Neuronal stem cell (in vitro differentiated cells): Measurements from ENCODE around the gene EREG.

ENCODE experiments used
- DNase-seq: peaks from one replicate; pipeline ENCODE4 v3.0.0-alpha.2; 2013; ENCODE audit warnings: low spot score
- H2AFZ ChIP-seq: one replicate; pipeline ENCODE4 v1.6.1; 2013; ENCODE audit warnings: mild to moderate bottlenecking, low read length, inconsistent platforms
- H2AK5ac ChIP-seq: 2 replicates; pipeline ENCODE4 v1.6.1; 2013; ENCODE audit warnings: low read depth, mild to moderate bottlenecking, inconsistent platforms, low read length, moderate library complexity, mixed read lengths
- H2BK120ac ChIP-seq: 2 replicates; pipeline ENCODE4 v1.6.1; 2013; ENCODE audit warnings: low read depth, mild to moderate bottlenecking, inconsistent platforms, low read length, moderate library complexity, mixed read lengths
- H2BK12ac ChIP-seq: one replicate; pipeline ENCODE4 v1.6.1; 2013; ENCODE audit warnings: low read length, inconsistent platforms
- H2BK15ac ChIP-seq: 2 replicates; pipeline ENCODE4 v1.6.1; 2013; ENCODE audit warnings: mild to moderate bottlenecking, low read length, inconsistent platforms, mixed read lengths
- H2BK5ac ChIP-seq: one replicate; pipeline ENCODE4 v1.6.1; 2013; ENCODE audit warnings: inconsistent platforms, mild to moderate bottlenecking, low read length, moderate library complexity
- H3K14ac ChIP-seq: one replicate; pipeline ENCODE4 v1.6.1; 2013; ENCODE audit warnings: low read length, inconsistent platforms
- H3K18ac ChIP-seq: 2 replicates; pipeline ENCODE4 v1.6.1; 2013; ENCODE audit warnings: low read length, inconsistent platforms
- H3K23ac ChIP-seq: 2 replicates; pipeline ENCODE4 v1.6.1; 2013; ENCODE audit warnings: low read depth, mild to moderate bottlenecking, mixed read lengths, low read length, inconsistent platforms; ENCODE audit not compliant: poor library complexity
- H3K27ac ChIP-seq: replicated peaks from 3 replicates; pipeline ENCODE4 v1.5.1; 2013; ENCODE audit warnings: low read length, inconsistent platforms
- H3K27me3 ChIP-seq, 3 experiments: 2 replicates each; pipeline ENCODE4 v1.6.1; 2013; ENCODE audit warnings: low read length in 3 of 3, mild to moderate bottlenecking in 2 of 3, inconsistent platforms in 1 of 3, low read depth in 1 of 3, mixed read lengths in 1 of 3, moderate library complexity in 1 of 3; ENCODE audit not compliant: control insufficient read depth in 3 of 3, insufficient read depth in 3 of 3
- H3K36me3 ChIP-seq, 2 donors: replicated peaks in 1 of 2; 2 replicates each; pipeline ENCODE4 v1.6.1; 2013; ENCODE audit warnings: low read length in 2 of 2; ENCODE audit not compliant: control insufficient read depth in 2 of 2, insufficient read depth in 2 of 2
- H3K4ac ChIP-seq: 2 replicates; pipeline ENCODE4 v1.6.1; 2013; ENCODE audit warnings: inconsistent platforms, mild to moderate bottlenecking, low read length, moderate library complexity
- H3K4me1 ChIP-seq, 2 donors: 1 replicate in 1 of 2; 2 replicates in 1 of 2; pipeline ENCODE4 v1.6.1; 2013; ENCODE audit warnings: low read length in 2 of 2, low read depth in 1 of 2; ENCODE audit not compliant: control insufficient read depth in 2 of 2, insufficient read depth in 1 of 2
- H3K4me2 ChIP-seq: one replicate; pipeline ENCODE4 v1.6.1; 2013; ENCODE audit warnings: mild to moderate bottlenecking, low read length, inconsistent platforms; ENCODE audit not compliant: insufficient read depth, poor library complexity, severe bottlenecking
- H3K4me3 ChIP-seq, 2 donors: 2 replicates each; pipeline ENCODE4 v1.5.1; 2013; ENCODE audit warnings: low read length in 2 of 2, mild to moderate bottlenecking in 2 of 2, inconsistent platforms in 1 of 2, moderate library complexity in 1 of 2
- H3K79me1 ChIP-seq: one replicate; pipeline ENCODE4 v1.6.1; 2013; ENCODE audit warnings: low read depth, mild to moderate bottlenecking, inconsistent platforms, low read length, moderate library complexity
- H3K9ac ChIP-seq: one replicate; pipeline ENCODE4 v1.6.1; 2013; ENCODE audit warnings: mild to moderate bottlenecking, low read depth, low read length, inconsistent platforms; ENCODE audit not compliant: poor library complexity
- H3K9me3 ChIP-seq, 2 donors: replicated peaks in 1 of 2; 2 replicates each; pipeline versions ENCODE3 to v1.6.1; 2013; ENCODE audit warnings: low read length in 2 of 2, mild to moderate bottlenecking in 2 of 2, inconsistent platforms in 1 of 2, low read depth in 1 of 2, mixed read lengths in 1 of 2, moderate library complexity in 1 of 2; ENCODE audit not compliant: control insufficient read depth in 2 of 2, insufficient read depth in 1 of 2
- H4K8ac ChIP-seq: one replicate; pipeline ENCODE4 v1.6.1; 2013; ENCODE audit warnings: low read depth, mild to moderate bottlenecking, inconsistent platforms, low read length, moderate library complexity
- H4K91ac ChIP-seq: one replicate; pipeline ENCODE4 v1.6.1; 2013; ENCODE audit warnings: low read length, low read depth, mild to moderate bottlenecking, inconsistent platforms; ENCODE audit not compliant: poor library complexity
- WGBS, 2 donors: extraction: QIAGEN DNeasy Blood & Tissue Kit; methylation state at CpG; one replicate each; pipeline ENCODE4 v1.1.7; 2013; ENCODE audit warnings: missing lambda C conversion rate in 2 of 2, mixed read lengths in 1 of 2; ENCODE audit not compliant: insufficient read length in 2 of 2, insufficient replicate concordance in 1 of 2; ENCODE audit errors: extremely low coverage in 2 of 2; 5-methylcytosine and 5-hydroxymethylcytosine counted together

Gene EREG

DNA sequence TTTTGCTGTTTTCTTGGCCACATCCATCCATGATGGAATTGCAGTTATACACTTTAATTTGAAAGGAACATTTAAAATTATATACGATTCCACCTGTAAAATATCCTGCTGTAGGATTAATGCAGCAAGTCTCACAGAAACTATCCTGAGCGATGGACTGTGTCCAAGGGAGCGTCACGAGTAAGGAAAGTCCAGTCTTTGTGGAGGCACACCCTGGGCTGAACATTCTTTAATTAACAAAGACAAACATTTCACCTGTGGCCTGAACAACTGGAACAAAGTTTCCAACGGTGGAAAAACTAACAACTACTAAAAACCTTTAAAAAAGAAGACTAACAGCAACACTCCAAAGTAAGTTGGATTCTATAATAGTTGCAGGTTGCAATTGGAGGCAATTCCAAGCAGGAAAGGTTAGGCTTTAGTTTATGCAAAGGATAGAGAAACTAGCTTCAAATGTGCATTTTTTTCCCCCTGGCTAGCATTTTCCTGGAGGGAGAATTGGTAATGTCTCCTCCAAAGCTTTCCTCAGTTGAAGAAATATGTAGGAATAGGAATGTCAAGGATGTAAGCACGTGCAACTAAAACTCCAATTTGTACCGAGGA, 11.0 kb downstream of the EREG start:
- H3K4me1 ChIP-seq = no peaks in the 10 kb centered on the region
- H2BK12ac ChIP-seq = no peak overlapping the region
- H3K18ac ChIP-seq = no peak overlapping the region
- H3K79me1 ChIP-seq = no peaks in the 10 kb centered on the region
- H2BK15ac ChIP-seq = no peak overlapping the region
- H2AK5ac ChIP-seq = no peak overlapping the region
- H4K91ac ChIP-seq = no peak overlapping the region
- H4K8ac ChIP-seq = no peak overlapping the region
- no peak overlapping the region for H2BK120ac ChIP-seq
- no peak overlapping the region for H2AFZ ChIP-seq
- H3K27ac ChIP-seq = no peak overlapping the region
- H3K4me3 ChIP-seq = no peak overlapping the region
- no CpG with 5 or more reads among the region's 7 CpGs for WGBS, 2 donors
- H3K4ac ChIP-seq = no peak overlapping the region
- no peaks in the 10 kb centered on the region for H3K27me3 ChIP-seq
- H3K4me2 ChIP-seq = no peak overlapping the region
- DNase-seq = no peak
- H3K23ac ChIP-seq = no peak overlapping the region
- no peak overlapping the region for H3K14ac ChIP-seq
- no peaks in the 10 kb centered on the region for H3K9me3 ChIP-seq
- H3K36me3 ChIP-seq = no peaks in the 10 kb centered on the region
- no peak overlapping the region for H3K9ac ChIP-seq
- H2BK5ac ChIP-seq = no peak overlapping the region

DNA sequence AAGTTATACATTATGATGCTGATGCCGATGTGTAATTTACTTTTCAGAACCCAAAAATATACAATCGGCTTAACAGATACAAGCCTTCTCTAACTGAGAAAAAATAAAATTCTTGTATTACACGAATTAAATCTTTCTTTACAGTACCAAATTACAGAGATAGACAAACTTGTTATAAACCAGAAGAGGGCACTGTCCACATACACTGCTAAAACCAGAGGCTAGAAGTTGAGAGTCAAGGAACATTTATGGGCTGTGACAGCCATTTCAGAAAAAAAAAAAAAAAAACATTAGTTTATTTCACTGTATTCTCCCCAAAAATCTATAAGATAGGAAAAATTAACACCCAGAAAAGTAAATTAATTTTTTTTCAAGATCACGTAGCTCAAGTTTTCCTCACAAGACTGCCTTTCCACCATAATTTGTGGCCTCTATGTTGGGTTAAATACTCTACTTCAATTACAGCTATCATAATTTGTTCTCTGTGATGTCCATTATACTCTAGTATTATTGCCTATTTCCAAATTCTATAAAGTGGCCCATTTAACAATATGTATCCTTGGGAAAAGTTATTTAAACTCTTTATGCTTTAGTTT, 12.0 kb downstream of the EREG start:
- Histone ChIP-seq H4K8ac (no peak overlapping the region), H3K79me1 (no peaks in the 10 kb centered on the region), H2BK120ac (no peak overlapping the region), H3K4me3 (no peak overlapping the region), H2BK15ac (no peak overlapping the region), H3K4ac (no peak overlapping the region), H4K91ac (no peak overlapping the region), H3K36me3 (no peaks in the 10 kb centered on the region), H2AK5ac (no peak overlapping the region), H3K4me2 (no peak overlapping the region), H3K27me3 (no peaks in the 10 kb centered on the region), H3K23ac (no peak overlapping the region), H3K9ac (no peak overlapping the region), H3K14ac (no peak overlapping the region), H3K4me1 (no peaks in the 10 kb centered on the region), H3K27ac (no peak overlapping the region), H2BK12ac (no peak overlapping the region), H2AFZ (no peak overlapping the region), H3K18ac (no peak overlapping the region), H3K9me3 (no peaks in the 10 kb centered on the region), H2BK5ac (no peak overlapping the region)
- no peak for DNase-seq
- no CpG with 5 or more reads among the region's 4 CpGs for WGBS, 2 donors

DNA sequence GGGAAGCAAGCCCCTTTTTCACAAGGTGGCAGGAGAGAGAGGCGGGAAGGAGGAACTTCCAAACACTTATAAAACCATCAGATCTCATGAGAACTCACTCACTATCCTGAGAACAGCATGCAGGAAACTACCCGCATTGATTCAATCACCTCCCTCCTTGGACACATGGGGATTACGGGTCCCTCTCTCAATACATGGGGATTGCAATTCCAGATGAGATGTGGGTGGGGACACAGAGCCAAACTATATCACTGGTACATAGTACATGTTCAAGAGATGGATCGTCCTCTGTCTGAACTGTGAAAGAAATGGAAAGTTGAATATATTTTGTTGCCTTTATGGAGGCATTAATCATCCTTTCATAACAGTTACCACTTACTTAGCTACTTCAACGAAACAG, 12.8 kb downstream of the EREG start:
- Histone ChIP-seq H3K79me1 (no peaks in the 10 kb centered on the region), H3K4me3 (no peak overlapping the region), H3K27ac (no peak overlapping the region), H2BK5ac (no peak overlapping the region), H4K91ac (no peak overlapping the region), H3K4me1 (no peaks in the 10 kb centered on the region), H3K27me3 (no peaks in the 10 kb centered on the region), H4K8ac (no peak overlapping the region), H2BK120ac (no peak overlapping the region), H3K14ac (no peak overlapping the region), H3K23ac (no peak overlapping the region), H2BK15ac (no peak overlapping the region), H3K4me2 (no peak overlapping the region), H3K4ac (no peak overlapping the region), H3K9ac (no peak overlapping the region), H2AK5ac (no peak overlapping the region), H2BK12ac (no peak overlapping the region), H2AFZ (no peak overlapping the region), H3K9me3 (no peaks in the 10 kb centered on the region), H3K18ac (no peak overlapping the region), H3K36me3 (no peaks in the 10 kb centered on the region)
- no CpG with 5 or more reads among the region's 5 CpGs for WGBS, 2 donors
- no peak for DNase-seq

DNA sequence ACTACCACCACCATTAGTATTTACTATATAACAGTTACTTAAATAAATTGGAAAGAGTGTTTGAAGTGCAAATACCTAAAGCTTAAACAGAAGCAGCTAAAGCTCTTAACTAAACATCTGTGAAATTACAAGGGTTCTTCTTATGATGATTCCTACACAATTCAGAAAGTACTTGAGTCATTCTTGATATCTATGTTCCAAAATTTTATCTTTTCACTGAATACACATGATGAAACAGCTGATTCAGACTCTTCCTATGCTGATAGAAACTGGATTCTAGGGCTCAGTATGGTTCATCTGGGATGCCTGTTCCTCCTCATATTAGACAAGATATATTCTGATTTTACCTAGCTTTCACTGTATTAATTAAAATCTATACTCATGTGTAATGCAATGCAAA, 13.6 kb downstream of the EREG start:
- no peak overlapping the region for H3K23ac ChIP-seq
- no peaks in the 10 kb centered on the region for H3K9me3 ChIP-seq
- no peak overlapping the region for H2BK5ac ChIP-seq
- no peak overlapping the region for H3K9ac ChIP-seq
- no peak overlapping the region for H3K4me2 ChIP-seq
- H3K79me1 ChIP-seq = no peaks in the 10 kb centered on the region
- no peaks in the 10 kb centered on the region for H3K4me1 ChIP-seq
- no peaks in the 10 kb centered on the region for H3K36me3 ChIP-seq
- H2BK15ac ChIP-seq = no peak overlapping the region
- no peak overlapping the region for H4K91ac ChIP-seq
- no peak overlapping the region for H2BK120ac ChIP-seq
- H2AFZ ChIP-seq = no peak overlapping the region
- H4K8ac ChIP-seq = no peak overlapping the region
- no peak overlapping the region for H2BK12ac ChIP-seq
- no peak overlapping the region for H3K4ac ChIP-seq
- no peak overlapping the region for H3K27ac ChIP-seq
- no peaks in the 10 kb centered on the region for H3K27me3 ChIP-seq
- DNase-seq = no peak
- H3K4me3 ChIP-seq = no peak overlapping the region
- H3K14ac ChIP-seq = no peak overlapping the region
- H2AK5ac ChIP-seq = no peak overlapping the region
- H3K18ac ChIP-seq = no peak overlapping the region
